ENCODE measurements around the gene PGR.

Gene PGR

DNA sequence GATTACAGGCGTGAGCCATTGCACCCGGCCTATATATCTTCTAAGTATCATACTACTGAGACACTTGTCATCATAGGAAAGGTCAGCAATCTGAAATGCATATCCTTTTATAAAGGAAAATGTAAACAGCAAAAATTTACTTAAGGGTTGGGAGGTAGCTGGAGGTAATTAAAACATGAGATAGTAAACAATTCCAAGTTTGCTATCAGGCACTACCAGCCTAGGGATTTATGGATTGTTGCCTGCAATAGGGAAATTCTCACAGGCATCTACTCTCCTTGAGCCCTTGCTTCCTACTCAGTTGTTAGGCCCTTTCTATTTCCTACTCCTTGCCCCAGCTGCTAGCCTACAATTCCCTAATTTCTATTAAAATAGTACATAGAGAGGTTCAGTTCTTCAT lies 16.1 kb downstream of the PGR start:
- no peak for DNase-seq (ENCODE audit: low read depth)
- no peak overlapping the region for H3K4me3 ChIP-seq (ENCODE audit: low read depth, low read length)
- TF ChIP-seq, protein P1, sequence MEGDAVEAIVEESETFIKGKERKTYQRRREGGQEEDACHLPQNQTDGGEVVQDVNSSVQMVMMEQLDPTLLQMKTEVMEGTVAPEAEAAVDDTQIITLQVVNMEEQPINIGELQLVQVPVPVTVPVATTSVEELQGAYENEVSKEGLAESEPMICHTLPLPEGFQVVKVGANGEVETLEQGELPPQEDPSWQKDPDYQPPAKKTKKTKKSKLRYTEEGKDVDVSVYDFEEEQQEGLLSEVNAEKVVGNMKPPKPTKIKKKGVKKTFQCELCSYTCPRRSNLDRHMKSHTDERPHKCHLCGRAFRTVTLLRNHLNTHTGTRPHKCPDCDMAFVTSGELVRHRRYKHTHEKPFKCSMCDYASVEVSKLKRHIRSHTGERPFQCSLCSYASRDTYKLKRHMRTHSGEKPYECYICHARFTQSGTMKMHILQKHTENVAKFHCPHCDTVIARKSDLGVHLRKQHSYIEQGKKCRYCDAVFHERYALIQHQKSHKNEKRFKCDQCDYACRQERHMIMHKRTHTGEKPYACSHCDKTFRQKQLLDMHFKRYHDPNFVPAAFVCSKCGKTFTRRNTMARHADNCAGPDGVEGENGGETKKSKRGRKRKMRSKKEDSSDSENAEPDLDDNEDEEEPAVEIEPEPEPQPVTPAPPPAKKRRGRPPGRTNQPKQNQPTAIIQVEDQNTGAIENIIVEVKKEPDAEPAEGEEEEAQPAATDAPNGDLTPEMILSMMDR (IDR thresholded peaks at IDR 0.05; ENCODE audit: low read depth, low read length, missing control alignments), result no peak

DNA sequence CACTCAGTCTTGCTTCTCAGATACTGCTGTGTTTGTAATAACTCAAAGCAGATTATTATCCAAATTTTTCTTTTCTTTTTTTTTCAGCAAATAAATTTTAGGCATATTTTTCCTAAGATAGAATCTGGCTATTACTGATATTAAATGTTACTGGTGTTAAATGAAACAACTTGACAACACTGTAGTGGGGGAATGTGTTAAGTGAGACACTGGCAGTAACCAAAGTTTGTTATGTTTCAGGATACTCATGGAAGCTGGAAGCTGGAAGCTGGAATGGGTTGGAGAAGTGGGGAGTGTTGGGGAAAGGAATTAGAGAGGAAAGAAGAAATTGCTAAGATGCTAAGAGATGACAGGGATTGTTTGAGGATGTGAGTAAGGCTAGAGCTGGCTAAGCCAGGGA lies 24.9 kb downstream of the PGR start:
- TF ChIP-seq, protein P1 (IDR thresholded peaks at IDR 0.05; ENCODE audit: low read depth, low read length, missing control alignments), result no peak
- H3K4me3 ChIP-seq (ENCODE audit: low read depth, low read length), result no peak overlapping the region
- no peak for DNase-seq (ENCODE audit: low read depth)

DNA sequence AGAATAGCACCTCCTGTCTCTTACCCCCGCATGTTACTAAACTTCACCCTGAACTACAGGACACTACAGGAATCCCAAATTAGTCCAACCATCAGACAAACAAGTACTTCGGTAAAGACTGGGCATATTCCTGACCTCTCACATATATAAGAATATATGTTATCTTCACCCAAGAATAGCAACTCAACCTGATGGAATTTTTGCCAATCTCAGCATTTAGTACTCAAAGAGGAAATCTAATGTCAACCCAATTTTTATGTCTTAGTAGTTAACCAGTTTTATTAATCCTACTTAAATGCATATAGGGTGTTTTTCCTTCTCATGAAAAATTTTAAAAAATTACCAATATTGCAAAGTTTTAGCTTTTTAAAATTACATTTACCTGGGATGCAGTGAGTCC lies 26.2 kb downstream of the PGR start:
- TF ChIP-seq, protein P1 (IDR thresholded peaks at IDR 0.05; ENCODE audit: low read depth, low read length, missing control alignments), result no peak
- no peak for DNase-seq (ENCODE audit: low read depth)

DNA sequence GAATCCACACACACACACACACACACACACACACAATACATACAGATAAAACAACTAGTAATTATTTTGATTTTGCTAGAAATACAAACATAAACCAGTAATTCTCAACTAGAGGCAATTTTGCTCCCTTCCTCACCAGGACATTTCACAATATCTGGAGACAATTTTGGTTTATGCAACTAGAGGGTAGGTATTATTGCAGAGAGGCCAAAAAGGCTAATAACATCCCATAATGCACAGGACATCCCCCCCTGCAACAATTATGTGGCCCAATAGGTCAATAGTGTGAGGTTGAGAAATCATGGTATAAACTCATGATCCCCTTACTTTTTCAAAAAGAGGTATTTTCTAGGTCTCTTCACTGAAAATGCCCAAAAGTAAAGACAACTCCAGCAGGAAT lies 29.0 kb downstream of the PGR start:
- TF ChIP-seq, protein P1 (IDR thresholded peaks at IDR 0.05; ENCODE audit: low read depth, low read length, missing control alignments), result no peak
- H3K4me3 ChIP-seq (ENCODE audit: low read depth, low read length), result no peak overlapping the region
- no peak for DNase-seq (ENCODE audit: low read depth)

More for the DNA sequence above, 26.2 kb downstream of the PGR start:
- no peak overlapping the region for H3K4me3 ChIP-seq (ENCODE audit: low read depth, low read length)

DNA sequence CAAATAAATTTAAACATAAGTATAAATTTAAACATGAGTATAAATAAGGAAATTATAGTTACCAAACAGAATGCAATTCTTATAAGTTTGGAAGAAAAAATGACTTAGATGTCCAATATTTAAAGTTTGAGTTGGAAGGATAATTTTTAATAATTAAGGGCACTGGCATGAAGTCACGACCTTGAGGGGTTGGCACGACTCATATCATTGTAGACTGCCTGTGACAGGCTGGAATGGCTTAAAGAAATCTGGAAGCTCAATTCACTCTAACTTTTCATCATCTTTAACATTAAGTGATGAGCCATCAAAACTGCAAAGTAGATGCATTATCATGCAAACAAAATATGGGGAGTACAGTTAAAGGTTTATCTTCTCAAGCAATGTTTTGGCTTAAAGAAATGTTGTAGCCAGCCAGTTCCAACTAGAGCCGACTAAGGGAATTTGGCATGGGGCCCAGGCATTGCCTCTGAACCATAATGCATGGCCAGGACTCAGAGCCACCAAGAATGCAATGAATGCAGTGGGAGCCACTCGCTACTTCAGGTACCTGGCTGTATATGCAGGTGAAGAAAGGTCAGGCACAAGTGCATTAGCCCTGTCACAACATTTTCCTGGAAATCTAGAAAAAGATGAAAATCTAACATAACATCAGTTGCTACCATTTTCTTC lies 33.4 kb downstream of the PGR start:
- TF ChIP-seq, protein P1 (IDR thresholded peaks at IDR 0.05; ENCODE audit: low read depth, low read length, missing control alignments), result no peak
- H3K4me3 ChIP-seq (ENCODE audit: low read depth, low read length), result no peak overlapping the region
- DNase-seq (ENCODE audit: low read depth), result no peak

DNA sequence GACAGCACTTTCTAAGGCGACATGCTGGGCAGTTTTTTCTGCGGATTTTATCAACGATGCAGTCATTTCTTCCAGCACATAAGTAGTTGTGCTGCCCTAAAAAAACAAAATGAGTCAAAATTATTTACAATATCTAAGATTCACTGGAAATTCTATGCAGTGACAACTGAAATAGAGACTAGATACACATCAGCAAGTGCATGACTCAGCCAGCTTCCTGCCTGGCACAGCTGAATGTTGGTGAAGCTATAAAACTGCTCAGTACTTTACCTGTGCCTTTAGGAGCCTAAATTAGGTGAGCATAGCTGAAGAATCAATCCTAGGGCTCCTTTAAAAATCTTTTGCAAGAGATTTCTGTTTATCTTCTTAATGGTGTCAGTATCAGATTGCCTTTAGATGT lies 37.8 kb downstream of the PGR start:
- no peak for DNase-seq (ENCODE audit: low read depth)
- no peak overlapping the region for H3K4me3 ChIP-seq (ENCODE audit: low read depth, low read length)
- TF ChIP-seq, protein P1 (IDR thresholded peaks at IDR 0.05; ENCODE audit: low read depth, low read length, missing control alignments), result no peak

DNA sequence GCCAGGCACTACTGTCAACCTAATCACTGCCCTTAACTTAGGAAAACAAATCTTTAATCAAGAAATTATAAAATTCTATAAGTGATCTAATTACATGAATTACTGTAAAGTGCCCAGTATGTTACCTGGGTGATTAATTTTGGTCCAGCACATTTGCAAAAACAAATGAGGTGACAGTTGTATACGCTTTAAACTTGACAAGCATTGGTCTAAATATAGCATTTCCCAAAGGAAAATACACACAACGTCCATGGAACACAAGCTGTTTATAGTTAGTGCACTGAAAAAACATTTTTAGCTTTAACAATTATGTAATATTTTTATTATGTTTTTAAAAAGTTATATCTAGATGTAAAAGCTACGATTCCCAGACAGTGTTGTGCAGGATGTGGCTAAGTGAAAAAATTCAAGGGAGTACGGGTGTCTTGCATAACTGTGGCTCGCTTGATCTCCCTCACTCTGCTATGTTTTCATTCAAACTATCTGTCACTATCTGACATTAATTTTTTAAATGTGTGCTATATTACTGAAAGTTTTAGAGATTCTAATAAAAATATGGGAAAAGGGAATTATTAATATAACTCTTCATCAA lies 38.8 kb downstream of the PGR start:
- no peak for DNase-seq (ENCODE audit: low read depth)
- TF ChIP-seq, protein P1 (IDR thresholded peaks at IDR 0.05; ENCODE audit: low read depth, low read length, missing control alignments), result no peak
- no peak overlapping the region for H3K4me3 ChIP-seq (ENCODE audit: low read depth, low read length)

Measured in GM12864 (cell line).